ENCODE results near the gene AREL1.
"Not testable (repeated sequence)": the region's sequence is repeated elsewhere in the genome, so short reads cannot be mapped to it uniquely, and the experiment has no call there.

The AREL1 gene

GRCh38 chr14:74712499-74713394 is at the start of gene AREL1, which contains the start of gene FCF1:
Gene AREL1 (minus strand): TSS chr14:74713080. CDS start chr14:74685615, 27,465 bp downstream.
Gene FCF1 (plus strand): TSS chr14:74713144. CDS start chr14:74713198, 54 bp downstream.
- FAIRE-seq (peak; percentile 99), DNase-seq (ENCODE audit: insufficient read length, low spot score) (peak; percentile 92)

- FAIRE-seq: peak; percentile 39
- DNase-seq (ENCODE audit: insufficient read length, low spot score): not testable (repeated sequence)
These were observed 45.6 kb upstream of the AREL1 start for GRCh38 chr14:74758505-74758904.

GRCh38 chr14:74756326-74756725 is 43.4 kb upstream of the AREL1 start:
- FAIRE-seq (no peak), DNase-seq (ENCODE audit: insufficient read length, low spot score) (no peak)

DNA sequence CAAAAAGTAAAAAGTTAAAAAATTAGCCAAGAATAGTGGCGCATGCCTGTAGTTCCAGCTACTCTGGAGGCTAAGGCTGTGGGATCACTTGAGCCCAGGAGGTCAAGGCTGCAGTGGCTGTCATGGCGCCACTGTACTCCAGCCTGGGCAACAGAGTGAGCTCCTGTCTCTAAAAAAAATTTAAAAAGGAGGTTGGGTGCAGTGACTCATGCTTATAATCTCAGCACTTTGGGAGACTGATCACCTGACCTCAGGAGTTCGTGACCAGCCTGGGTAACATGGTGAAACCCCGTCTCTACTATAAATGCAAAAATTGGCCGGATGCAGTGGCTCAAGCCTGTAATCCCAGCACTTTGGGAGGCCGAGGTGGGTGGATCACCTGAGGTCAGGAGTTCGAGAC is 42.0 kb upstream of the AREL1 start:
- DNase-seq (ENCODE audit: insufficient read length, low spot score) (no peak), FAIRE-seq (no peak)

DNA sequence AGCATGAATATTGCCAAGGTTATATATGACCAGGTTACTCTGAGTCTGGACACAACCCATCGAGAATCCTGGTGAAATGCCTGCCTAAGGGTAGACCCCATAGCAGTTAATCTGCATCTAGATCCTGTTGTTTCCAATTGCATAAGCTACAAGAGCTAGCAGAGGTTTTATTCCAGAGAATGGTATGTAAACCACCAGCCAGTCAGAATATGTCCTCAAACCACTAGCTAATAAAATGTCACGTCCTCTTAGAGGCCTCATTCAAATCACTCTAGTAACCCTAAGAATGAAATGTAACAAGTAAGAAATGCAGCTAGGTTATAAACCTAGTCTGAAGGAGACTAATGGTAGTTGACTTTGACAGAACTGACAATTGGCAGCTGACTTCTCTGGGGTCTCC is 41.3 kb upstream of the AREL1 start:
- no peak for FAIRE-seq
- DNase-seq (ENCODE audit: insufficient read length, low spot score): no peak

DNA sequence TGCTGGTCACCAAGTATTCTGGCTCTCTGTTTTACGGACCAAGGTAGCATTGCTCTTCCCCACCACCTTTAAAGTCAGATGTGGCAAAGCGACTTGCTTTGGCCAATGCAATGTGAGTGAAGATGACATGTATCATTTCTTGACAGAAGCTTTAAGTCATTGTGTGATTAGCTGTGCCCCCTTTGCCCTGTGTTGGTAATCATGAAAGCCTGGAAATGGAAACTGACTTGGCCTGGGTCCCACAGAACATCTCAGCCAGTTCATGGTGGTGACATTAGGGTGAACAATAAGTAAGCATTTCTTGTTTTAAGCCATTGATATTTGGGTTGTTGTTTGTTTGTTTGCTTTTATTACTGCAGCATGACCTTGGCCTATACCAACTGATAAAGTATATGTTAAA is 34.4 kb upstream of the AREL1 start:
- FAIRE-seq (no peak), DNase-seq (ENCODE audit: insufficient read length, low spot score) (no peak)

- no peak for FAIRE-seq
- DNase-seq (ENCODE audit: insufficient read length, low spot score): no peak
These were observed 26.6 kb upstream of the AREL1 start for GRCh38 chr14:74739293-74740030.

GRCh38 chr14:74737753-74738325 is 25.0 kb upstream of the AREL1 start:
- FAIRE-seq: no peak

DNA sequence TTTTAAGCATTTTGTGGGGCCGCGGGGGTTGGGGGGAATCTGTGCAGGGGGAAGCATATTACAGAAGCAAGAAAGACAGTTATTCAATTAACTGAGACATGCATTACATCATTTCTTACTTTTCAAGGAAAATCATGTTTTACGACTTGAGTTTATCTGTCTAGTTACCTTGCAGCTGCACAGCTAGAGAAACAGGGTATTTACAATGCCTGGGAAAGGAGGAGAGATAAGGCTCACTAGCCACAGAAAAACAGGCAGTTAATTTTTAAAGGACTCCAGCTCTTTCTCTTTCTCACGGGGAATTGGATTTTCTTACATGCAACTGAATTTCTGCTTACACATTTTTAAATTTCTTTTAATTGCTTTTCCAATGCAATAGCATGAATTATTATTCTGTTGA is 22.2 kb upstream of the AREL1 start:
- FAIRE-seq (no peak), DNase-seq (ENCODE audit: insufficient read length, low spot score) (no peak)

More at GRCh38 chr14:74737753-74738325, 25.0 kb upstream of the AREL1 start:
- no peak for DNase-seq (ENCODE audit: insufficient read length, low spot score)

GRCh38 chr14:74733221-74733620 is 20.3 kb upstream of the AREL1 start:
- DNase-seq (ENCODE audit: insufficient read length, low spot score): no peak
- no peak for FAIRE-seq

DNA sequence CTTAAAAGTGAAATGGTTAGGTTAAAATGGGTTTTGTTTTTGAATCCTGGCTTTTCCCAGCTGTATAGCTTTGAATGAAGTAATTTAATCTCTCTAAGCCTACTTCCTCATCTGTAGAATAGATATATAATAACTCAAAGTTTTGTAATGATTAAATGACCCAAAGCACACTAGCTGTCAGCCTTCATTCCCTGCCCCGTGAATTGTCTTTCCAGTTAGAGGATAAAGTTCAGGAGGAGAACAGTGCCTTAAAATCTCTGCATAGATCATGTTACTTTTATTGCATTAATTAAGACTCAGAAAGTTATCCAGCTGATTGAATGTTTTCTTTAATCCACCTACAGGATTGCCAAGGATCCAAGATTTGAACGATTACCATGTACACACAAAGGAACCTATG is 19.5 kb upstream of the AREL1 start:
- DNase-seq (ENCODE audit: insufficient read length, low spot score): no peak
- FAIRE-seq: no peak

DNA sequence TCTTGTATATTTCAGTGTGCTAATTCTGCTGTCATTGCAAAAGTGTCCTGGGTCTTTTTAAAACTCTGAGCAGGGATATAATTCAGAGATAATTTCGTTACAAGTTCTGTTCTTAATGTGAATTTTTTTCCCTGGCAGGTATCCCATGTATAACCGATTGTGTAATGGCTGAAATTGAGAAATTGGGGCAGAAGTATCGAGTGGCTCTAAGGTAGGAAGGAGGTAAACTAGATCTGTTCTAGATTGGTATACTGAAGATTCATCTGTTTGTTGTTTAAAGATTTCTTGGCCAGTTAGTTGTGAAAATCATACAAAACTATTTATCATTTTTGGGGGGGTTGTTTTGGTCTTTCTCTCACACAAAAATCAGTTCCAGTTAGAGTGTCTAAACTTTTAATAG is 10.3 kb upstream of the AREL1 start:
- FAIRE-seq (no peak), DNase-seq (ENCODE audit: insufficient read length, low spot score) (no peak)

DNA sequence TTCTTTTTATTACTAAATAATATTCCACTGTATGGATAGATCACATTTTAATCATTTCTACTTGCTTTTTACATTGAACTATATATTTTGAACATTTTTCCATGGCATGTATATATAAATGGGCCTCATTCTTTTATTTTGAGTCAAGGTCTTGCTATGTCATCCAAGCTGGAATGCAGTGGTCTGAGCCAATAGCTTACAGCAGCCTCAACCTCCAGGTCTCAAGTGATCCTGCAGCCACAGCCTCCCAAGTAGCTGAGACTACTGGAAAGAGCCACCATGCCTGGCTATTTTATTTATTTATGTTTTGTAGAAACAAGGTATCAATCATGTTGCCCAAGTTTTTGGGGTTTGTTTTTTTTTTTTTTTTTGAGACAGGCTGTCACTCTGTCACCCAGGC is 7.6 kb upstream of the AREL1 start:
- FAIRE-seq: no peak

GRCh38 chr14:74713395-74713735 is 485 bp upstream of the AREL1 start:
- FAIRE-seq (no peak), DNase-seq (ENCODE audit: insufficient read length, low spot score) (no peak)

More for the DNA sequence above, 7.6 kb upstream of the AREL1 start:
- no peak for DNase-seq (ENCODE audit: insufficient read length, low spot score)

GRCh38 chr14:74711651-74712050 is 1.2 kb downstream of the AREL1 start:
- DNase-seq (ENCODE audit: insufficient read length, low spot score) (no peak), FAIRE-seq (no peak)

DNA sequence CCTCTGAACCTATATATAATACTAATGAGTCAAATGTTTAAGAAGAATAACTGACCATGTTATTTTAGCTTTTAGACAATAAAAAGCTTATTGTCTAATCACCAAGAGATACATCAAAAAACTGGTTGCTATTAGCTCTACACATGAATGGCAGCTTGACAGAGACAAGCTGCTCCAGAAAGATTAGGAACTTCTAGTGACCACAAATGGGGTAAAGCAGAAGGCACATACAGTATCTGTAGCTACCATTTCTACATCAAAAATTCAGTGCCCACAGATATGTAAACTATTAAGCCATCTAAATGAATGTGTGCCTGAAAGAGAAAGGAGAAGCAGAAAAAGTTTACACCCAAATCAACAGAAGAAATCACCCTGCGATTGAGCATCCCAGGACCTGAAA is 2.4 kb downstream of the AREL1 start:
- FAIRE-seq: no peak
- DNase-seq (ENCODE audit: insufficient read length, low spot score): no peak

- DNase-seq (ENCODE audit: insufficient read length, low spot score): no peak
- FAIRE-seq: no peak
These were observed 7.0 kb downstream of the AREL1 start for GRCh38 chr14:74705613-74706500.

DNA sequence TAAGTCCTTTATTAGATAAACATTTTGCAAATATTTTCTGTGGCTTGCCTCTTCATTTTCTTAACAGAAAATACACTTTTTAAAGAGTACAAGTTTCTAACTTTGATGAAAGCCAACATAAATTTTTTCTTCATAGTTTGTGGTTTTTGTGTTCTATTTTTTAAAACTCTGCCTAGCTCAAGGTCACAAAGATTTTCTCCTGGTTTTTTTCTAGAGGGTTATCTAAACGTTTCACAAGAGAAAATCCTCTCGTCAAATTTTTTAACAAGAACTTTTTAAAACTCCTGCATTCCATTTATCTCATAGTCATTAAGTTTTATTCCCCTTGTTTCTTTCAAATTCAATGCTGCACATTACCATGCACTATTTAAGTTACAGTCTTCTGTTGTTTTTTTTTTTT is 8.2 kb downstream of the AREL1 start:
- FAIRE-seq (no peak), DNase-seq (ENCODE audit: insufficient read length, low spot score) (no peak)

- no peak for DNase-seq (ENCODE audit: insufficient read length, low spot score)
- FAIRE-seq: no peak
These were observed 9.8 kb downstream of the AREL1 start for GRCh38 chr14:74703043-74703442.

DNA sequence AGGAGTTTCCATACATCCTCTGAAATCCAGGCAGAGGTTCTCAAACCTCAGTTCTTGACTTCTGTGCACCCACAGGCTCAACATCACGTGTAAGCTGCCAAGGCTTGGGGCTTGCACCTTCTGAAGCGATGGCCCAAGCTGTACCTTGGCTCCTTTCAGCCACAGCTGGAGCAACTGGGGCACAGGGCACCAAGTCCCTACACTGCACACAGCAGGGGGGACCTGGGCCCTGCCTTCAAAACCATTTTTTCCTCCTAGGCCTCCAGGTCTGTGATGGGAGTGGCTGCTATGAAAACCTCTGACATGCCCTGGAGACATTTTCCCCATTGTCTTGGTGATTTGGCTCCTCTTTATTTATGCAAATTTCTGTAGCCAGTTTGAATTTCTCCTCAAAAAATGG is 10.6 kb downstream of the AREL1 start:
- FAIRE-seq (no peak), DNase-seq (ENCODE audit: insufficient read length, low spot score) (no peak)

GRCh38 chr14:74698465-74698864 is 14.4 kb downstream of the AREL1 start:
- DNase-seq (ENCODE audit: insufficient read length, low spot score) (no peak), FAIRE-seq (no peak)
